ENCODE data around the gene PTPRM. TPM values are rescaled to one million over a fixed set of nuclear protein-coding genes. Genes with fewer than 3 reads are reported as not detected.

The PTPRM gene
- total RNA-seq, 1 donor from 2014 or later: 131 TPM

GRCh38 chr18:8142932-8143331 is 575.8 kb downstream of the PTPRM start:
- no peak for DNase-seq (ENCODE audit: low spot score)
- Mint-ChIP-seq H3K27me3 (ENCODE audit: low read depth) (no peaks in the 10 kb centered on the region), H3K27ac (ENCODE audit: unreplicated experiment) (no peak overlapping the region), H3K9me3 (ENCODE audit: low read depth) (peaks cover 9% of the 10 kb centered on the region), H3K4me1 (ENCODE audit: low read depth) (peaks cover 21% of the 10 kb centered on the region), H3K36me3 (ENCODE audit: low read depth) (peaks cover 37% of the 10 kb centered on the region), H3K4me3 (ENCODE audit: unreplicated experiment) (no peak overlapping the region)
- TF ChIP-seq CTCF (IDR thresholded peaks at IDR 0.05): no peak

- no peak for TF ChIP-seq CTCF (IDR thresholded peaks at IDR 0.05)
- Mint-ChIP-seq H3K4me1 (ENCODE audit: low read depth) (peaks cover 27% of the 10 kb centered on the region), H3K4me3 (ENCODE audit: unreplicated experiment) (no peak overlapping the region), H3K9me3 (ENCODE audit: low read depth) (peaks cover 5% of the 10 kb centered on the region), H3K27me3 (ENCODE audit: low read depth) (no peaks in the 10 kb centered on the region), H3K36me3 (ENCODE audit: low read depth) (peaks cover 13% of the 10 kb centered on the region), H3K27ac (ENCODE audit: unreplicated experiment) (no peak overlapping the region)
- DNase-seq (ENCODE audit: low spot score): no peak
Measured at GRCh38 chr18:8151181-8151580, 584.1 kb downstream of the PTPRM start.

- Mint-ChIP-seq H3K9me3 (ENCODE audit: low read depth) (peaks cover 3% of the 10 kb centered on the region), H3K27ac (ENCODE audit: unreplicated experiment) (peak overlapping the region; percentile 42), H3K36me3 (ENCODE audit: low read depth) (peaks cover 2% of the 10 kb centered on the region), H3K4me3 (ENCODE audit: unreplicated experiment) (no peak overlapping the region), H3K4me1 (ENCODE audit: low read depth) (peaks cover 23% of the 10 kb centered on the region), H3K27me3 (ENCODE audit: low read depth) (no peaks in the 10 kb centered on the region)
- DNase-seq (ENCODE audit: low spot score): no peak
- TF ChIP-seq CTCF (IDR thresholded peaks at IDR 0.05): no peak
Measured at GRCh38 chr18:8153887-8154583, 586.9 kb downstream of the PTPRM start.

- Mint-ChIP-seq H3K27ac (ENCODE audit: unreplicated experiment) (no peak overlapping the region), H3K4me3 (ENCODE audit: unreplicated experiment) (no peak overlapping the region), H3K4me1 (ENCODE audit: low read depth) (peaks cover 14% of the 10 kb centered on the region), H3K27me3 (ENCODE audit: low read depth) (no peaks in the 10 kb centered on the region), H3K9me3 (ENCODE audit: low read depth) (peaks cover 7% of the 10 kb centered on the region), H3K36me3 (ENCODE audit: low read depth) (peaks cover 6% of the 10 kb centered on the region)
- no peak for TF ChIP-seq CTCF (IDR thresholded peaks at IDR 0.05)
- DNase-seq (ENCODE audit: low spot score): no peak
Measured at GRCh38 chr18:8162802-8163201, 595.7 kb downstream of the PTPRM start.

- H3K9me3 Mint-ChIP-seq (ENCODE audit: low read depth): peaks cover 7% of the 10 kb centered on the region
- H3K27me3 Mint-ChIP-seq (ENCODE audit: low read depth): no peaks in the 10 kb centered on the region
- no peak overlapping the region for H3K4me3 Mint-ChIP-seq (ENCODE audit: unreplicated experiment)
- no peak for DNase-seq (ENCODE audit: low spot score)
- H3K36me3 Mint-ChIP-seq (ENCODE audit: low read depth): peaks cover 5% of the 10 kb centered on the region
- H3K4me1 Mint-ChIP-seq (ENCODE audit: low read depth): peaks cover 14% of the 10 kb centered on the region
- H3K27ac Mint-ChIP-seq (ENCODE audit: unreplicated experiment): no peak overlapping the region
- no peak for TF ChIP-seq CTCF (IDR thresholded peaks at IDR 0.05)
Measured at GRCh38 chr18:8163286-8163959, 596.3 kb downstream of the PTPRM start.
